ENCODE results near the gene ITGA3. TPM values are rescaled to one million over a fixed set of nuclear protein-coding genes. Genes with fewer than 3 reads are reported as not detected.
A peak's percentile ranks its signal among the peaks of the same experiment; 100 is the strongest.

The ITGA3 gene
- polyA plus RNA-seq, 2 donors, result 38.3 to 41.8 TPM

GRCh38 chr17:50049636-50050035 lies 6.3 kb upstream of the ITGA3 start:
- peaks cover 4 to 35% of the 10 kb centered on the region in 2 donors for H3K4me1 ChIP-seq (ENCODE audit: control insufficient read depth in 2 of 2, insufficient read depth in 2 of 2, low read length in 1 of 2)
- H3K36me3 ChIP-seq (ENCODE audit: control insufficient read depth in 2 of 2, insufficient read depth in 2 of 2, low read length in 1 of 2), result no peaks in the 10 kb centered on the region
- no peak overlapping the region for H3K27ac ChIP-seq (ENCODE audit: low read depth in 2 of 2, low read length in 1 of 2)

DNA sequence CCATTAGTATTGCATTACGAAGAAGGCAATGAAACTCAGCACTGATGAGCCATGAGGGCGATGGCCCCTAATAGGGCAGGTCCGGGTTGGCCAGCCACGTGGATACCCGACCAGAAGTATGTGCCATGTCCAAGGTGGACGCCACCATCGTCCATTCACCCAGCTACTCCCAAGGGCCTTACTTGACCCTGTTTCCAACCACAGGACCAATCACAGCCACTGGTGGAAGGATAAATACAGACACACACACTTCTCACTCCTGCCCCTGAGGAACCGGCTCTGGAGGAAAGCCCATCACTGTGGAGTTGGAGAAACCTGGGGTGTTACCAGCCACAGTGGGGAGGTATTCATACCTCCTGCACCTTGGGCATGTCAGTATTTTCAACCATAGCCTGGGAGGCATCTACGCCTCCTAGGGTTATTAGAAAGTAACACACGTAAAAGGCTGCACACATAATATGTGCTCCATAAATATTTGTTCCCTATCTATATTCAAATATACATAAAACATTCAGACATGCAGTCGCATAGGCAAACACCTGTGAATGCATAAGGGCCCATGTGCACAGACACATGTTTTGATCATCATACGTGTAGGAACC lies 5.4 kb upstream of the ITGA3 start:
- Histone ChIP-seq H3K27me3 (ENCODE audit: control insufficient read depth in 1 of 2, insufficient read depth in 2 of 2, low read length in 2 of 2) (no peaks in the 10 kb centered on the region), H3K4me1 (ENCODE audit: control insufficient read depth in 2 of 2, insufficient read depth in 2 of 2, low read length in 1 of 2) (peaks cover 4 to 32% of the 10 kb centered on the region in 2 donors), H3K36me3 (ENCODE audit: control insufficient read depth in 2 of 2, insufficient read depth in 2 of 2, low read length in 1 of 2) (no peaks in the 10 kb centered on the region), H3K9me3 (ENCODE audit: control insufficient read depth in 2 of 2, insufficient read depth in 1 of 2, low read depth in 1 of 2, low read length in 1 of 2) (no peaks in the 10 kb centered on the region), H3K4me3 (ENCODE audit: low read depth in 1 of 2, low read length in 2 of 2) (no peak overlapping the region), H3K27ac (ENCODE audit: low read depth in 2 of 2, low read length in 1 of 2) (peak overlapping the region in 1 of 2 donors; percentile 49)
- 80 to 86% methylated on average over 12 of the region's 12 CpGs for WGBS, 2 donors

More at GRCh38 chr17:50049636-50050035, 6.3 kb upstream of the ITGA3 start:
- Histone ChIP-seq H3K9me3 (ENCODE audit: control insufficient read depth in 2 of 2, insufficient read depth in 1 of 2, low read depth in 1 of 2, low read length in 1 of 2) (no peaks in the 10 kb centered on the region), H3K27me3 (ENCODE audit: control insufficient read depth in 1 of 2, insufficient read depth in 2 of 2, low read length in 2 of 2) (no peaks in the 10 kb centered on the region), H3K4me3 (ENCODE audit: low read depth in 1 of 2, low read length in 2 of 2) (no peak overlapping the region)
- WGBS, 2 donors, result 73 to 80% methylated on average over 3 of the region's 3 CpGs

GRCh38 chr17:50051082-50051576 lies 4.8 kb upstream of the ITGA3 start:
- Histone ChIP-seq H3K4me1 (ENCODE audit: control insufficient read depth in 2 of 2, insufficient read depth in 2 of 2, low read length in 1 of 2) (peaks cover 4 to 32% of the 10 kb centered on the region in 2 donors), H3K27me3 (ENCODE audit: control insufficient read depth in 1 of 2, insufficient read depth in 2 of 2, low read length in 2 of 2) (no peaks in the 10 kb centered on the region), H3K36me3 (ENCODE audit: control insufficient read depth in 2 of 2, insufficient read depth in 2 of 2, low read length in 1 of 2) (no peaks in the 10 kb centered on the region), H3K27ac (ENCODE audit: low read depth in 2 of 2, low read length in 1 of 2) (peak overlapping the region; percentile 49 to 67), H3K9me3 (ENCODE audit: control insufficient read depth in 2 of 2, insufficient read depth in 1 of 2, low read depth in 1 of 2, low read length in 1 of 2) (no peaks in the 10 kb centered on the region), H3K4me3 (ENCODE audit: low read depth in 1 of 2, low read length in 2 of 2) (no peak overlapping the region)
- 37 to 58% methylated on average over 4 of the region's 4 CpGs for WGBS, 2 donors

GRCh38 chr17:50051606-50052005 lies 4.3 kb upstream of the ITGA3 start:
- Histone ChIP-seq H3K36me3 (ENCODE audit: control insufficient read depth in 2 of 2, insufficient read depth in 2 of 2, low read length in 1 of 2) (no peaks in the 10 kb centered on the region), H3K27me3 (ENCODE audit: control insufficient read depth in 1 of 2, insufficient read depth in 2 of 2, low read length in 2 of 2) (no peaks in the 10 kb centered on the region), H3K9me3 (ENCODE audit: control insufficient read depth in 2 of 2, insufficient read depth in 1 of 2, low read depth in 1 of 2, low read length in 1 of 2) (no peaks in the 10 kb centered on the region), H3K4me3 (ENCODE audit: low read depth in 1 of 2, low read length in 2 of 2) (no peak overlapping the region), H3K27ac (ENCODE audit: low read depth in 2 of 2, low read length in 1 of 2) (peak overlapping the region in 1 of 2 donors; percentile 67), H3K4me1 (ENCODE audit: control insufficient read depth in 2 of 2, insufficient read depth in 2 of 2, low read length in 1 of 2) (peaks cover 4 to 31% of the 10 kb centered on the region in 2 donors)
- 53 to 72% methylated on average over 2 of the region's 2 CpGs for WGBS, 2 donors

DNA sequence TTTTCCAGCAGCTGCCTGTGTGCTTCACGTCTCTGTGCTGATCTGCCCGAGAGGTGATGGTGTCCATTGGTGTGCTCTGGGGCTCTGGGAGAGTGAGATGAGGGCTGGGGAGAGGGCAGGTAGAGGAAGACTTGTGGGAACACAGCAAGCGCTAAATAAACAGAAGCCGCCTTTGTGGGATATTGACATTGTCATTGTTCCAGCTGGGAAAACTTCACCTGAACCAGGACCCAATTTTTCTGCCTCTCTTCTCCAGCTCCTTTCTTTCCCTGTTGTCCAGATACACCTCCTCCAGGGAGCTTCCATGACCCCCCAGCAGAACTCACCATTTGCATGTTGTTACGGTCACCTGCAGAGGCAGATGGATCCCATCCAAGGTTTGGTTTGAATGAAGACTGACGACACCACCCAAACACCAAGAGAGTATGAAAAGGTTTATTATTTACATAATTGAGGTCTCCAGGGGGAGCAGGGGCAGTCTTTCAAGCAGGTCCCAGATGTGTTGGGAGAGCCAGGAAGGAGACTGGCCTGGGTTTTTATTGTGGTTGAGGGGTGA lies 3.6 kb upstream of the ITGA3 start:
- Histone ChIP-seq H3K4me3 (ENCODE audit: low read depth in 1 of 2, low read length in 2 of 2) (no peak overlapping the region), H3K9me3 (ENCODE audit: control insufficient read depth in 2 of 2, insufficient read depth in 1 of 2, low read depth in 1 of 2, low read length in 1 of 2) (no peaks in the 10 kb centered on the region), H3K27me3 (ENCODE audit: control insufficient read depth in 1 of 2, insufficient read depth in 2 of 2, low read length in 2 of 2) (no peaks in the 10 kb centered on the region), H3K36me3 (ENCODE audit: control insufficient read depth in 2 of 2, insufficient read depth in 2 of 2, low read length in 1 of 2) (no peaks in the 10 kb centered on the region), H3K4me1 (ENCODE audit: control insufficient read depth in 2 of 2, insufficient read depth in 2 of 2, low read length in 1 of 2) (peaks cover 4 to 32% of the 10 kb centered on the region in 2 donors), H3K27ac (ENCODE audit: low read depth in 2 of 2, low read length in 1 of 2) (peak overlapping the region in 1 of 2 donors; percentile 45)
- WGBS, 2 donors, result 51% methylated on average over 6 of the region's 6 CpGs

GRCh38 chr17:50052822-50053653 lies 2.9 kb upstream of the ITGA3 start:
- WGBS, 2 donors, result 58 to 64% methylated on average over 7 of the region's 7 CpGs
- H3K4me1 ChIP-seq (ENCODE audit: control insufficient read depth in 2 of 2, insufficient read depth in 2 of 2, low read length in 1 of 2), result peaks cover 4 to 32% of the 10 kb centered on the region in 2 donors
- H3K27ac ChIP-seq (ENCODE audit: low read depth in 2 of 2, low read length in 1 of 2), result no peak overlapping the region
- no peak overlapping the region for H3K4me3 ChIP-seq (ENCODE audit: low read depth in 1 of 2, low read length in 2 of 2)
- no peaks in the 10 kb centered on the region for H3K9me3 ChIP-seq (ENCODE audit: control insufficient read depth in 2 of 2, insufficient read depth in 1 of 2, low read depth in 1 of 2, low read length in 1 of 2)
- no peaks in the 10 kb centered on the region for H3K36me3 ChIP-seq (ENCODE audit: control insufficient read depth in 2 of 2, insufficient read depth in 2 of 2, low read length in 1 of 2)
- no peaks in the 10 kb centered on the region for H3K27me3 ChIP-seq (ENCODE audit: control insufficient read depth in 1 of 2, insufficient read depth in 2 of 2, low read length in 2 of 2)

DNA sequence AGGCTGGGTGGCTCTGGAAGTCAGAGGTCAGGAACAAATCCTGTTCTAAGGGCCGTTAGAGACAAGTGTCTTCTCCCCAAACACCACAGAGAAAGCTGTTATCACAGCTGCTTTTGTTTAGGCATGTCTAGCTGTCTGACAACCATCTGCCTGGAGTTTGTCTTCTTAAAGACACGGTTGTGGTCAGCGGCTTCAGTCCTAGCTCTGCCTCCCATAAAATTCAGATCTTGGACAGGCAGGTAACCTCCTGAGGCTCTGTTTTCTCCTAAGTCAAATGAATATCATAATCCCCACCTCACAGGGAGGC lies 2.3 kb upstream of the ITGA3 start:
- Histone ChIP-seq H3K36me3 (ENCODE audit: control insufficient read depth in 2 of 2, insufficient read depth in 2 of 2, low read length in 1 of 2) (no peaks in the 10 kb centered on the region), H3K4me3 (ENCODE audit: low read depth in 1 of 2, low read length in 2 of 2) (no peak overlapping the region), H3K27me3 (ENCODE audit: control insufficient read depth in 1 of 2, insufficient read depth in 2 of 2, low read length in 2 of 2) (no peaks in the 10 kb centered on the region), H3K4me1 (ENCODE audit: control insufficient read depth in 2 of 2, insufficient read depth in 2 of 2, low read length in 1 of 2) (peaks cover 4 to 34% of the 10 kb centered on the region in 2 donors), H3K27ac (ENCODE audit: low read depth in 2 of 2, low read length in 1 of 2) (no peak overlapping the region), H3K9me3 (ENCODE audit: control insufficient read depth in 2 of 2, insufficient read depth in 1 of 2, low read depth in 1 of 2, low read length in 1 of 2) (no peaks in the 10 kb centered on the region)
- whole genome bisulfite sequencing, 2 donors, result 43 to 46% methylated on average over 3 of the region's 3 CpGs

DNA sequence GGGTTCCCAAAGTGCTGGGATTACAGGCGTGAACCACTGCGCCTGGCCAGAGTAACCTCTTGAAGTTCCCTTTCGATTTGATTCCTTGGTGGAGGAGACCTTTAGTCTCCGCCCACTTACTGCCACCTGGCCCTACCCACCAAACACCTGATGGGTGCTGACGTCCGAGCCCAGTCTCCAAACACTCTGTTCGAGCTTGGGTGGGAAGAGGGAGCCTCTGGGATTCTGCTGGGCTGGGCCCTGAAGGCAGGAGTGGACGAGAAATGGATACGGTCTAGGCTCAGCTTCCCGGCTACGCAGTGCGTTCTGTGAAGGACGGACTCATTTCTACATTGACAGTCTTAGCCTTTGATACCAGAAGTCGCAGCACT lies 870 bp upstream of the ITGA3 start:
- Histone ChIP-seq H3K9me3 (ENCODE audit: control insufficient read depth in 2 of 2, insufficient read depth in 1 of 2, low read depth in 1 of 2, low read length in 1 of 2) (no peaks in the 10 kb centered on the region), H3K27ac (ENCODE audit: low read depth in 2 of 2, low read length in 1 of 2) (peak overlapping the region; percentile 89), H3K4me3 (ENCODE audit: low read depth in 1 of 2, low read length in 2 of 2) (peak overlapping the region; percentile 60 to 70), H3K36me3 (ENCODE audit: control insufficient read depth in 2 of 2, insufficient read depth in 2 of 2, low read length in 1 of 2) (no peaks in the 10 kb centered on the region), H3K27me3 (ENCODE audit: control insufficient read depth in 1 of 2, insufficient read depth in 2 of 2, low read length in 2 of 2) (no peaks in the 10 kb centered on the region), H3K4me1 (ENCODE audit: control insufficient read depth in 2 of 2, insufficient read depth in 2 of 2, low read length in 1 of 2) (peaks cover 4 to 43% of the 10 kb centered on the region in 2 donors)
- WGBS, 2 donors, result 7 to 9% methylated on average over 14 of the region's 14 CpGs

DNA sequence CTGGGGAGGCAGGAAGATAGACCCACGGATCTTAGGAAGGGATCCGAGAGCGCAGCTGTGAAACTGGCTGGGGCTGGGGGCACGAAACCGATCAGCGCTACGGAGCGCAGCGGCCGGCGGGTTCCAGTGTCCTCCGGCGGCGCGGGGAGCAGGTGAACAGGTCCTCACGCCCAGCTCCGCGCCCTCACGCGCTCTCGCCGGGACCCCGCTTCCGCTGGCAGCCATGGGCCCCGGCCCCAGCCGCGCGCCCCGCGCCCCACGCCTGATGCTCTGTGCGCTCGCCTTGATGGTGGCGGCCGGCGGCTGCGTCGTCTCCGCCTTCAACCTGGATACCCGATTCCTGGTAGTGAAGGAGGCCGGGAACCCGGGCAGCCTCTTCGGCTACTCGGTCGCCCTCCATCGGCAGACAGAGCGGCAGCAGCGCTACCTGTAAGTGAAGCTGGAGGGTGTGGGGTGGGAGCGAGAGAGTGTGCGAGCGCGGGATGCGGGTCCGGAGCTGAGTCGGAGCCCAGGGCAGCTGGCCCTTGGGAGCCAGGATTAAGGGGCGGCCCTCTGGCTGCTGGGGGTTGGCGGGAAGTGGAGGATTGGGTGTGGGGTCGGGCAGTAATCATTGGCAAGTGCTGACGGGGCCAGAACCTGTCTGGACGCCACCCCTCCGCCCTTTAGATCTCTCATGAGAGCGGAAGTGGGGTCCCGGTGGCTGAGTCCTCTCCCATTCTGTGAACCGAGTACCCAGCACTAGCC lies 479 bp downstream of the ITGA3 start:
- H3K36me3 ChIP-seq (ENCODE audit: control insufficient read depth in 2 of 2, insufficient read depth in 2 of 2, low read length in 1 of 2), result no peaks in the 10 kb centered on the region
- WGBS, 2 donors, result 0 to 1% methylated on average over 50 to 64 of the region's 64 CpGs
- H3K4me3 ChIP-seq (ENCODE audit: low read depth in 1 of 2, low read length in 2 of 2), result peak overlapping the region; percentile 60 to 70
- H3K27ac ChIP-seq (ENCODE audit: low read depth in 2 of 2, low read length in 1 of 2), result peak overlapping the region; percentile 89
- no peaks in the 10 kb centered on the region for H3K9me3 ChIP-seq (ENCODE audit: control insufficient read depth in 2 of 2, insufficient read depth in 1 of 2, low read depth in 1 of 2, low read length in 1 of 2)
- H3K27me3 ChIP-seq (ENCODE audit: control insufficient read depth in 1 of 2, insufficient read depth in 2 of 2, low read length in 2 of 2), result no peaks in the 10 kb centered on the region
- H3K4me1 ChIP-seq (ENCODE audit: control insufficient read depth in 2 of 2, insufficient read depth in 2 of 2, low read length in 1 of 2), result peaks cover 8 to 43% of the 10 kb centered on the region in 2 donors
